ENCODE data around the gene CAPZB.

The CAPZB gene

DNA sequence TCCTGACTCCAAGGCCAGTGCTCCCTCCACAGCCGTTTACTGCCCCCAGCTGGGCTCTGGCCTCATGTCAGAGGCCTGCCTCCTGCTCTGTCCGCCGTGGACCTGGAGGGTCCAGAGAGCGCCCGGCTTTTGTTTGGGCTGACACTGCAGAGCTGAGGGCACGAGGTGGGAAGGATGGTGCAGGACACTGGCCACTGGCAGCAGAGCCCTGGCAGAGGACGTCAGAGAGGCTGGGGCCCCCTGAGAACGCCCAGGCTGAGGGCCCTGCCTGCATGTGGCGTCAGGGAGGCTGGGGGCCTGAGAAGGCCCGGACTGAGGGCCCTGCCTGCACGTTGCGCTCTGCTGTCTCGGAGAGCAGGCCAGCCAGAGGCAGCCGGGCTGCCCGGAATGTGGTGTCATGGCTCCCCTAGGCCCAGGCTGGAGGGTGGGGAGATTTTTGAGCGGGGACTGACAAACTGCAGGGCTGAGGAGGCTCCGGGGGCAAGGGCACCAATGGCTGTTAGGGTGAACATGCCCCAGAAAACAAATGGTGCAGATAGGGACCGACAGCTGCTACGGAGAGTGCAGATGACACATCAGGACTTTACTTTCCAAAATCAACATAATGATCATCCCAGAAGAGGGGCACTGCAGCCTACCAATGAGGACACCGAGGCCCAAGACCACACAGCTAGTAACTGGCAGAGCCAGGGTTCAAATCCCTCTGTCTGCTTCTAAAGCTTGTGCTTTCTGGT, 141.6 kb downstream of the CAPZB start:
- Mint-ChIP-seq H3K36me3 (ENCODE audit: low read depth) (peaks cover 16% of the 10 kb centered on the region), H3K4me1 (peaks cover 5% of the 10 kb centered on the region), H3K27ac (peak overlapping the region; percentile 18), H3K4me3 (no peak overlapping the region), H3K27me3 (no peaks in the 10 kb centered on the region), H3K9me3 (no peaks in the 10 kb centered on the region)
- ATAC-seq (no peak), DNase-seq (no peak)

GRCh38 chr1:19342894-19343616, 142.3 kb downstream of the CAPZB start:
- Mint-ChIP-seq H3K4me3 (no peak overlapping the region), H3K27ac (no peak overlapping the region), H3K36me3 (ENCODE audit: low read depth) (peaks cover 16% of the 10 kb centered on the region), H3K4me1 (peaks cover 7% of the 10 kb centered on the region), H3K27me3 (no peaks in the 10 kb centered on the region), H3K9me3 (no peaks in the 10 kb centered on the region)
- ATAC-seq: no peak
- DNase-seq: no peak

GRCh38 chr1:19342062-19342750, 143.1 kb downstream of the CAPZB start:
- H3K4me3 Mint-ChIP-seq: no peak overlapping the region
- H3K27me3 Mint-ChIP-seq: no peaks in the 10 kb centered on the region
- H3K4me1 Mint-ChIP-seq: peaks cover 16% of the 10 kb centered on the region
- H3K36me3 Mint-ChIP-seq (ENCODE audit: low read depth): peaks cover 15% of the 10 kb centered on the region
- H3K27ac Mint-ChIP-seq: no peak overlapping the region
- no peak for DNase-seq
- no peaks in the 10 kb centered on the region for H3K9me3 Mint-ChIP-seq
- no peak for ATAC-seq

- H3K27ac Mint-ChIP-seq: no peak overlapping the region
- H3K27me3 Mint-ChIP-seq: no peaks in the 10 kb centered on the region
- peak; percentile 38 for ATAC-seq
- peaks cover 13% of the 10 kb centered on the region for H3K36me3 Mint-ChIP-seq (ENCODE audit: low read depth)
- H3K9me3 Mint-ChIP-seq: no peaks in the 10 kb centered on the region
- peaks cover 23% of the 10 kb centered on the region for H3K4me1 Mint-ChIP-seq
- DNase-seq: peak; percentile 83
- no peak overlapping the region for H3K4me3 Mint-ChIP-seq
Measured at GRCh38 chr1:19341201-19342061, 143.9 kb downstream of the CAPZB start.

DNA sequence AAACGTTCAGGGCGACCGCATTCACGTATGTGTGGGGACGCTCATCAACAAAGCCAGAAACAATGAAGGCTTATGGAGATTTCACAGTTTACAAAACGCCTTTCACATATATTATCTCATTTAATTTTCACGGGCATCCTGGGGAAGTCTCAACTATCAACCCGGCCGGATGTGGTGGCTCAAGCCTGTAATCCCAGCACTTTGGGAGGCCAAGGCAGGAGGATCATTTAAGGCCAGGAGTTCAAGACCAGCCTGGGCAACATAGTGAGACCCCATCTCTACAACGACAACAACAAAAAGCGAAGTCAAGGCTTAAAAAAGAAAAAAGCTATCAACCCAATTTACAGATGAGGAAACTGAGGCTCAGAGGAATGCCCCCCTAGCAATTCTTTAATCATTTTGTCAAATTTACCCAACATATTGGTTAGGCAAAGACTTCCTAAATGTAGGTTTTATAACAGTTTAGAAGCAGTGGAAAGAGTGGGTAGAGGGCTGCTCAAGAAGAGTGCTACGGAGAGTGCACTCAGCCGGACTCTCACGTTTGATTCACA, 144.9 kb downstream of the CAPZB start:
- peaks cover 13% of the 10 kb centered on the region for H3K36me3 Mint-ChIP-seq (ENCODE audit: low read depth)
- no peaks in the 10 kb centered on the region for H3K27me3 Mint-ChIP-seq
- H3K4me1 Mint-ChIP-seq: peaks cover 33% of the 10 kb centered on the region
- ATAC-seq (no peak), DNase-seq (no peak)
- no peak overlapping the region for H3K4me3 Mint-ChIP-seq
- H3K27ac Mint-ChIP-seq: no peak overlapping the region
- no peaks in the 10 kb centered on the region for H3K9me3 Mint-ChIP-seq

- Mint-ChIP-seq H3K4me3 (no peak overlapping the region), H3K27ac (peak overlapping the region; percentile 52), H3K36me3 (ENCODE audit: low read depth) (peaks cover 13% of the 10 kb centered on the region), H3K9me3 (no peaks in the 10 kb centered on the region), H3K4me1 (peaks cover 34% of the 10 kb centered on the region), H3K27me3 (no peaks in the 10 kb centered on the region)
- no peak for ATAC-seq
- no peak for DNase-seq
Measured at GRCh38 chr1:19339214-19339861, 146.0 kb downstream of the CAPZB start.

DNA sequence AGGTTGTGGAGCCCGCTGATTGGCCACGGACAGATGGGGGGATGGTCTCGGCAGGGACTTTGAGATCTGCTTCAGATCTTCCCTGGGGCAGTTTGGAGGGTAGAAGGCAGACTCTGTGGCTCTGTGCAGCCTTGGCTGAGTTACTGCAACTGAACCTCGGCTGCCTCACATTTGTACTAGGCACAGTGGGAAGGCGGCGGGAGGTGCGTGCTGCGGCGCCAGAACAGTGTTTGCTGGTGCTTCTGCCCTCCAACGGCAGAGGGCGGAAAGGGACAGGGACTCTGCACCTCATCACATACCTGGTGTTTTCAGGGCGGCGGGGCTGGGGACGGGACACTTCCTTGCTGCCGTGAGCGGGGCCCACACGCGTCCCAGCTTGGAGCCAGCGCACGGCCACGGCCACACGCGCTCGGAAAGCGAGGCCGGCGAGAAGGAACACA, 147.0 kb downstream of the CAPZB start:
- H3K9me3 Mint-ChIP-seq: no peaks in the 10 kb centered on the region
- H3K27ac Mint-ChIP-seq: peak overlapping the region; percentile 60
- H3K4me3 Mint-ChIP-seq: no peak overlapping the region

GRCh38 chr1:19337289-19337688, 148.1 kb downstream of the CAPZB start:
- H3K4me3 Mint-ChIP-seq: no peak overlapping the region
- no peak for ATAC-seq
- no peak for DNase-seq

More for the DNA sequence above, 147.0 kb downstream of the CAPZB start:
- no peak for ATAC-seq
- no peak for DNase-seq
- Mint-ChIP-seq H3K27me3 (no peaks in the 10 kb centered on the region), H3K4me1 (peaks cover 38% of the 10 kb centered on the region), H3K36me3 (ENCODE audit: low read depth) (peaks cover 11% of the 10 kb centered on the region)

GRCh38 chr1:19336543-19336942, 148.8 kb downstream of the CAPZB start:
- Mint-ChIP-seq H3K9me3 (no peaks in the 10 kb centered on the region), H3K4me1 (peaks cover 36% of the 10 kb centered on the region), H3K36me3 (ENCODE audit: low read depth) (peaks cover 5% of the 10 kb centered on the region), H3K4me3 (peak overlapping the region; percentile 7), H3K27me3 (no peaks in the 10 kb centered on the region), H3K27ac (peak overlapping the region; percentile 81)
- peak; percentile 57 for DNase-seq
- ATAC-seq: peak; percentile 95

More at GRCh38 chr1:19337289-19337688, 148.1 kb downstream of the CAPZB start:
- peaks cover 8% of the 10 kb centered on the region for H3K36me3 Mint-ChIP-seq (ENCODE audit: low read depth)
- peaks cover 38% of the 10 kb centered on the region for H3K4me1 Mint-ChIP-seq
- peak overlapping the region; percentile 81 for H3K27ac Mint-ChIP-seq
- no peaks in the 10 kb centered on the region for H3K9me3 Mint-ChIP-seq
- no peaks in the 10 kb centered on the region for H3K27me3 Mint-ChIP-seq

GRCh38 chr1:19333587-19334354, 151.6 kb downstream of the CAPZB start:
- H3K27me3 Mint-ChIP-seq: no peaks in the 10 kb centered on the region
- no peaks in the 10 kb centered on the region for H3K36me3 Mint-ChIP-seq (ENCODE audit: low read depth)
- peaks cover 33% of the 10 kb centered on the region for H3K4me1 Mint-ChIP-seq
- H3K4me3 Mint-ChIP-seq: no peak overlapping the region
- no peaks in the 10 kb centered on the region for H3K9me3 Mint-ChIP-seq
- DNase-seq: no peak
- peak; percentile 9 for ATAC-seq
- H3K27ac Mint-ChIP-seq: no peak overlapping the region

DNA sequence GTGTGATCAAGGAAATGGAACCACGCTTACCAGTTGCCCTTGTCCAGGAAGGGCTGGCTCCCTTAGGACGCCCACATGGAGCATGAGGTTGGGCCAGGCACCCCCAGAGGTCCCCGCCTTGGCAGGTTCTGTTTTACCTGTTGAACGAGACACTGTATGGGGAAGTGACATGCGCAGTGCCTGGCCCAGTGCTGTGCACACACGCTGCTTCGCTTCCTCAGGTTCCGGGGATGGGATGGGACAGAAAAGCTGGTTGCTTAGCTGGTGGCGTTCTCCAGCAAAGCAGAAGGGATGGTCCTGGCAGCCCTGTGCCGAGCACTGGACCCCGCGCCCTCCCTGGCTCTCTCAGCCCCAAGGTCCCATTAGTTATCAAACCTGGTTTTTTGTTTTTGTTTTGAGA, 152.5 kb downstream of the CAPZB start:
- no peaks in the 10 kb centered on the region for H3K27me3 Mint-ChIP-seq
- H3K9me3 Mint-ChIP-seq: no peaks in the 10 kb centered on the region
- H3K27ac Mint-ChIP-seq: no peak overlapping the region
- no peaks in the 10 kb centered on the region for H3K36me3 Mint-ChIP-seq (ENCODE audit: low read depth)
- H3K4me1 Mint-ChIP-seq: peaks cover 29% of the 10 kb centered on the region
- no peak for ATAC-seq
- H3K4me3 Mint-ChIP-seq: no peak overlapping the region
- no peak for DNase-seq

DNA sequence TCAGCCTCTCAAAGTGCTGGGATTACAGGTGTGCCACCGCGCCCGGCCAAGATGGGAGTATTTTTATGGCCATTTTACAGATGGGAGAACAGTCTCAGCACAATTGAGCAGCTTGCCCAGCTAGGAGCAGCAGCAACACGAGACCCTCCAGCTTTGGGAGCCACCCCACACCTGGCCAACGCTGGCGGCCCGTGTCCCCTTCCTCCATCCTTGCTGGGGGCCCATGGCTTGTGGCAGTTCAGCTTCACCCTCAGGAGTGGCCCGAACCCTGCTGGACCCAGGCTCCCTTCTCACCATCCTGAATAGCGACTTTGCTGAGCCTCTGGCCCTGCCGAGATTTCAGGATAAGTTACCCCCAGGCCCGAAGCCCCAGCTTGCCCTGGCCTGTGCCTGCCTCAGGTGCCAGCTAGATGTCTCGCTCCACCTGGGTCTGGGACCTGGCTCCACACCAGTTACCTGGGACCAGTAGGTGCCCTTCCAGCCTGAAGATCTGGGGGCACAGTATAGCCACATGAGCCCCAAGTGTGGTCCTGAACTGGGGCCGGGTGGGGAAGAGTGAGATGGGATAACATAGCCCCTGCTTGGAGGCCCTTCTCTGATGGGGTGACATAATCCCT, 154.0 kb downstream of the CAPZB start:
- ATAC-seq: no peak
- Mint-ChIP-seq H3K36me3 (ENCODE audit: low read depth) (no peaks in the 10 kb centered on the region), H3K4me3 (no peak overlapping the region), H3K9me3 (no peaks in the 10 kb centered on the region), H3K4me1 (peaks cover 14% of the 10 kb centered on the region), H3K27me3 (no peaks in the 10 kb centered on the region), H3K27ac (no peak overlapping the region)
- DNase-seq: no peak
